Parathyroid adenoma (tissue), 2 donors: ENCODE data around the gene KCNH5.

Experiments
- H2AFZ ChIP-seq: fragments of 300-600 bp; sonication (generic); one replicate; pipeline ENCODE4 v1.7.0; 2017; ENCODE audit warnings: antibody characterized with exemption, mild to moderate bottlenecking
- H3K27ac ChIP-seq: fragments of 300-600 bp; sonication (generic); one replicate; pipeline ENCODE4 v1.7.0; 2017
- H3K27me3 ChIP-seq: fragments of 300-600 bp; sonication (generic); one replicate; pipeline ENCODE4 v1.7.0; 2017; ENCODE audit warnings: low read length; ENCODE audit not compliant: control insufficient read depth, insufficient read depth
- H3K36me3 ChIP-seq: fragments of 300-600 bp; sonication (generic); one replicate; pipeline ENCODE4 v1.7.0; 2017; ENCODE audit warnings: low read length; ENCODE audit not compliant: control insufficient read depth, insufficient read depth
- H3K4me1 ChIP-seq: fragments of 300-600 bp; sonication (generic); one replicate; pipeline ENCODE4 v1.7.0; 2017; ENCODE audit warnings: control low read depth
- H3K4me2 ChIP-seq: fragments of 300-600 bp; sonication (generic); one replicate; pipeline ENCODE4 v1.7.0; 2017; ENCODE audit warnings: low read length
- H3K4me3 ChIP-seq: fragments of 300-600 bp; sonication (generic); one replicate; pipeline ENCODE4 v1.7.0; 2017; ENCODE audit warnings: low read depth, low read length
- H3K79me2 ChIP-seq: fragments of 300-600 bp; sonication (generic); one replicate; pipeline ENCODE4 v1.7.0; 2017; ENCODE audit warnings: control low read depth
- H3K9ac ChIP-seq: fragments of 300-600 bp; sonication (generic); one replicate; pipeline ENCODE4 v1.7.0; 2017; ENCODE audit warnings: mild to moderate bottlenecking
- H3K9me3 ChIP-seq: fragments of 300-600 bp; sonication (generic); one replicate; pipeline ENCODE4 v1.7.0; 2017; ENCODE audit warnings: low read length; ENCODE audit not compliant: control insufficient read depth
- CTCF ChIP-seq: fragments of 300-600 bp; sonication (generic); IDR thresholded peaks from one replicate; pipeline ENCODE4 v1.7.0; 2017; ENCODE audit warnings: antibody characterized with exemption, mild to moderate bottlenecking
- donor health status: primary hyperparathyroidism.

KCNH5 gene

GRCh38 chr14:63032076-63032475, 13.2 kb downstream of the KCNH5 start:
- Histone ChIP-seq H3K4me1 (no peaks in the 10 kb centered on the region), H3K27me3 (no peaks in the 10 kb centered on the region), H3K9me3 (no peaks in the 10 kb centered on the region), H3K36me3 (no peaks in the 10 kb centered on the region), H2AFZ (no peak overlapping the region), H3K4me3 (no peak overlapping the region), H3K4me2 (no peak overlapping the region), H3K79me2 (no peaks in the 10 kb centered on the region), H3K27ac (no peak overlapping the region), H3K9ac (no peak overlapping the region)
- no peak for TF ChIP-seq CTCF

- Histone ChIP-seq H3K4me1 (no peaks in the 10 kb centered on the region), H3K27me3 (no peaks in the 10 kb centered on the region), H2AFZ (no peak overlapping the region), H3K4me3 (no peak overlapping the region), H3K79me2 (no peaks in the 10 kb centered on the region), H3K4me2 (no peak overlapping the region), H3K9ac (no peak overlapping the region), H3K9me3 (no peaks in the 10 kb centered on the region), H3K27ac (no peak overlapping the region), H3K36me3 (no peaks in the 10 kb centered on the region)
- no peak for TF ChIP-seq CTCF
Measured at GRCh38 chr14:63030113-63030512, 15.1 kb downstream of the KCNH5 start.

GRCh38 chr14:63027719-63028118, 17.5 kb downstream of the KCNH5 start:
- no peaks in the 10 kb centered on the region for H3K27me3 ChIP-seq
- H3K4me1 ChIP-seq, result no peaks in the 10 kb centered on the region
- no peak overlapping the region for H2AFZ ChIP-seq
- no peaks in the 10 kb centered on the region for H3K36me3 ChIP-seq
- H3K27ac ChIP-seq, result no peak overlapping the region
- no peaks in the 10 kb centered on the region for H3K9me3 ChIP-seq
- no peaks in the 10 kb centered on the region for H3K79me2 ChIP-seq
- H3K4me2 ChIP-seq, result no peak overlapping the region
- H3K9ac ChIP-seq, result no peak overlapping the region
- no peak for TF ChIP-seq CTCF
- no peak overlapping the region for H3K4me3 ChIP-seq

- Histone ChIP-seq H3K27ac (no peak overlapping the region), H3K4me1 (no peaks in the 10 kb centered on the region), H3K4me3 (no peak overlapping the region), H3K79me2 (no peaks in the 10 kb centered on the region), H3K36me3 (no peaks in the 10 kb centered on the region), H3K4me2 (no peak overlapping the region), H3K27me3 (no peaks in the 10 kb centered on the region), H3K9ac (no peak overlapping the region), H2AFZ (no peak overlapping the region), H3K9me3 (no peaks in the 10 kb centered on the region)
- TF ChIP-seq CTCF, result no peak
Measured at GRCh38 chr14:63026491-63026890, 18.8 kb downstream of the KCNH5 start.

- Histone ChIP-seq H3K36me3 (no peaks in the 10 kb centered on the region), H3K4me3 (no peak overlapping the region)
Measured at GRCh38 chr14:63014621-63015020, 30.6 kb downstream of the KCNH5 start.

More at GRCh38 chr14:63014621-63015020, 30.6 kb downstream of the KCNH5 start:
- Histone ChIP-seq H3K4me2 (no peak overlapping the region), H3K27ac (no peak overlapping the region), H3K9me3 (no peaks in the 10 kb centered on the region), H3K9ac (no peak overlapping the region), H2AFZ (peak overlapping the region; percentile 31), H3K4me1 (peaks cover 4% of the 10 kb centered on the region), H3K79me2 (no peaks in the 10 kb centered on the region), H3K27me3 (peaks cover 3% of the 10 kb centered on the region)
- TF ChIP-seq CTCF, result no peak
